Activated naive CD8-positive, alpha-beta T cell (primary cell): Measurements from ENCODE around the gene UBE2L6.
A peak's percentile ranks its signal among the peaks of the same experiment; 100 is the strongest.

Experiments used
- H3K27ac Mint-ChIP-seq: one replicate; pipeline ENCODE4 v1.8.0; 2021; ENCODE audit warnings: mixed read lengths
- H3K27me3 Mint-ChIP-seq: one replicate; pipeline ENCODE4 v1.8.0; 2021; ENCODE audit warnings: mixed read lengths
- H3K36me3 Mint-ChIP-seq: one replicate; pipeline ENCODE4 v1.8.0; 2021; ENCODE audit warnings: mixed read lengths
- H3K4me1 Mint-ChIP-seq: one replicate; pipeline ENCODE4 v1.8.0; 2021; ENCODE audit warnings: low read depth, mixed read lengths
- H3K4me3 Mint-ChIP-seq: one replicate; pipeline ENCODE4 v1.8.0; 2021; ENCODE audit warnings: mild to moderate bottlenecking, mixed read lengths
- H3K9me3 Mint-ChIP-seq: one replicate; pipeline ENCODE4 v1.8.0; 2021; ENCODE audit warnings: low read depth, mixed read lengths

Gene UBE2L6

DNA sequence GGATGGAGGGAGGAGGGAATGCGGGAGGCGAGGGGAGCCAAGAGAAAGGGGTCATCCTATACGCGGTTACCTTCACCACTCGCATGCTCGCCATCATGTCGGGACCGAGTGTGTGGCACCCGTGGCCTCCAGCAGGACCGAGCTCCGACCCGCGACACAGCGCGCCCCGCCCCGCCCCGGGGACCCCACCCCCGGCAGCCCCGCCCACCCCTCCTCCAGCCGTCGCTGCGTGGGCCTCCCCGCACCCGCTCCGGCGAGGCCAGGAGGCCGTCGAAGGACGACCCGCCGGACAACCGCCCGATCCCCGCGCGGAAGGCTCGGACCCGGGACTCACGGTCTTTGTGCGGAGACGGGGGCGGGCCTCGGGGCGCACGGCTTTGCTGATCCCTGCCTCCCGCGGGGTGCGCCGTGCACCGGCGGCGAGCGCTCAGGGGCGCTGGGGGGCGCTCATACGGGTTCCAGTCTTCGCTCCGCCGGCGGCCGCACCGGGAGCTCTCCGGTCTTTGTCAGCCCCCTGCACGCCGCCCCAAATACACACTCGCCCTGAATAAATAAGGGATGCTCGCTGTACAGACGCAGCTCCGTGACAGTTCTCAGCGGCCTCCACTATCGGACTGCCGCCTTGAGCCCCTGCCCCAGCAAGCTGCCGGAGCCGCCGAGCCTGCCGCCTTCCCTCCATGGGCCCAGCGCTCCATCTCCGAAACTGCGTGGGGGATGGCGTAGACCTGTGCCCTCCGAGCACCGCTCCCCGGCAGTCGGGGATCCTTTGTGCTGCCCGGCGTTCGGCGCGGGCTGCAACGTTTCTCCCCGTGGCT is at the start of gene UBE2L6:
UBE2L6 (minus strand) TSS at position 158 of the 815 bp plus-strand sequence; CDS start at position 97, 61 bp downstream.
- peak within 1 kb of the TSS; percentile 97 for H3K27ac Mint-ChIP-seq
- peaks cover 50% of the 10 kb centered on the region for H3K4me1 Mint-ChIP-seq
- peak within 1 kb of the TSS; percentile 98 for H3K4me3 Mint-ChIP-seq
- H3K27me3 Mint-ChIP-seq = no peaks in the 10 kb centered on the region
- H3K9me3 Mint-ChIP-seq = no peaks in the 10 kb centered on the region
- H3K36me3 Mint-ChIP-seq = peaks cover 6% of the 10 kb centered on the region

DNA sequence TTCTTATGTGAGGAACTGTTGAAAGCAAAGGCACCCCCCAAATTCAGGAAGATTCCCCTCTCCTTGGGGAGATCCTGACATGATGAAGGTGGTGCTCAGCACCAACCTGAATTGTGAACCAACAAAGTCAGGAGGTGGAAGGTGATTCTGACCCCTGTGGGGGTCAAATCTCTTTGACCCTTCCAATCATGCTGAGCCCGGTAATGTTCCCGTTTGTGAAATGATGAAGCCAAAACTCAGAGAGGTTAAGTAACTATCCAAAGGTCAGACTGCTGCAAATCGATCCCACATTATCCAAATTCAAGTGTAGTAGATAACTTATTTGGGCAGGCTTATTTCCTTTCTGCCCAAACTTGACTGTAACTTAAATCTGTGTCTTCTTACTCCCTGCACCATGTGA is 49.1 kb upstream of the UBE2L6 start:
- Mint-ChIP-seq H3K27me3 (peaks cover 6% of the 10 kb centered on the region), H3K36me3 (peaks cover 3% of the 10 kb centered on the region), H3K4me3 (no peak overlapping the region), H3K9me3 (peaks cover 3% of the 10 kb centered on the region), H3K4me1 (no peaks in the 10 kb centered on the region), H3K27ac (no peak overlapping the region)

DNA sequence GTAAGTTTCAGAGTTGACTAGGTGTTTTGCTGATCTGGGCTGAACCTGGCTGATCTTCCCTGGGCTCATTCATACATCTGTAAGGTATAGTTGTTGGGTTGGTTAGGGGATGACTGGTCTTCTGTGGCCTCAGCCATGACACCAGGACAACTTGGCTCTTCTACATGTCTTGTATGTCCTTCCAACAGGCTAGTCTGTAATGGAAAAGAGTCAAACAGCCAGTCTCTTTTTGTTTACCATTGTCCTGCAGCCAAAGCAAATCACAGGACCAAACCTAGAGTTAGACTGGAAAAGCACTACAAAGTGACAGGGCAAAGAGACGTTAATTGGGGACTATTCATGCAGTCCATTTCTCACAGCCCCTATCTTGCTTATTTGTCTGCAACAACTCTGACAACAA is 47.8 kb upstream of the UBE2L6 start:
- H3K4me3 Mint-ChIP-seq = no peak overlapping the region
- H3K27me3 Mint-ChIP-seq = peaks cover 6% of the 10 kb centered on the region
- peaks cover 3% of the 10 kb centered on the region for H3K9me3 Mint-ChIP-seq
- H3K27ac Mint-ChIP-seq = no peak overlapping the region
- no peaks in the 10 kb centered on the region for H3K36me3 Mint-ChIP-seq
- no peaks in the 10 kb centered on the region for H3K4me1 Mint-ChIP-seq

DNA sequence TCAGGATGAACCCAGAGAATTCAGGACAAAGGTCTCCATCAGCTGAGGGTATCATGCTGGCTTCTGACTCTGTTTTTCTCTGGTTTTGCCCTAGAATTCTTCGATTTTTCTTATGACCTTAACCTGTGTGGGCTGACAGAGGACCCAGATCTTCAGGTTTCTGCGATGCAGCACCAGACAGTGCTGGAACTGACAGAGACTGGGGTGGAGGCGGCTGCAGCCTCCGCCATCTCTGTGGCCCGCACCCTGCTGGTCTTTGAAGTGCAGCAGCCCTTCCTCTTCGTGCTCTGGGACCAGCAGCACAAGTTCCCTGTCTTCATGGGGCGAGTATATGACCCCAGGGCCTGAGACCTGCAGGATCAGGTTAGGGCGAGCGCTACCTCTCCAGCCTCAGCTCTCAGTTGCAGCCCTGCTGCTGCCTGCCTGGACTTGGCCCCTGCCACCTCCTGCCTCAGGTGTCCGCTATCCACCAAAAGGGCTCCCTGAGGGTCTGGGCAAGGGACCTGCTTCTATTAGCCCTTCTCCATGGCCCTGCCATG is 46.8 kb upstream of the UBE2L6 start:
- Mint-ChIP-seq H3K27ac (no peak overlapping the region), H3K27me3 (peaks cover 6% of the 10 kb centered on the region), H3K36me3 (no peaks in the 10 kb centered on the region), H3K4me1 (no peaks in the 10 kb centered on the region), H3K9me3 (no peaks in the 10 kb centered on the region), H3K4me3 (no peak overlapping the region)

GRCh38 chr11:57610170-57610569 is 42.7 kb upstream of the UBE2L6 start:
- Mint-ChIP-seq H3K4me1 (no peaks in the 10 kb centered on the region), H3K27me3 (peaks cover 3% of the 10 kb centered on the region), H3K36me3 (no peaks in the 10 kb centered on the region), H3K27ac (no peak overlapping the region), H3K9me3 (no peaks in the 10 kb centered on the region), H3K4me3 (no peak overlapping the region)

GRCh38 chr11:57605028-57605420 is 37.6 kb upstream of the UBE2L6 start:
- H3K27me3 Mint-ChIP-seq = no peaks in the 10 kb centered on the region
- no peak overlapping the region for H3K27ac Mint-ChIP-seq

GRCh38 chr11:57604296-57605027 is 37.0 kb upstream of the UBE2L6 start:
- no peaks in the 10 kb centered on the region for H3K36me3 Mint-ChIP-seq
- peaks cover 1% of the 10 kb centered on the region for H3K27me3 Mint-ChIP-seq
- H3K4me1 Mint-ChIP-seq = no peaks in the 10 kb centered on the region
- H3K4me3 Mint-ChIP-seq = no peak overlapping the region
- no peaks in the 10 kb centered on the region for H3K9me3 Mint-ChIP-seq
- H3K27ac Mint-ChIP-seq = no peak overlapping the region

More at GRCh38 chr11:57605028-57605420, 37.6 kb upstream of the UBE2L6 start:
- no peaks in the 10 kb centered on the region for H3K36me3 Mint-ChIP-seq
- H3K4me3 Mint-ChIP-seq = no peak overlapping the region
- no peaks in the 10 kb centered on the region for H3K4me1 Mint-ChIP-seq
- no peaks in the 10 kb centered on the region for H3K9me3 Mint-ChIP-seq

GRCh38 chr11:57601297-57601696 is 33.8 kb upstream of the UBE2L6 start:
- Mint-ChIP-seq H3K27me3 (peaks cover 9% of the 10 kb centered on the region), H3K4me3 (no peak overlapping the region), H3K36me3 (no peaks in the 10 kb centered on the region), H3K4me1 (no peaks in the 10 kb centered on the region), H3K9me3 (no peaks in the 10 kb centered on the region), H3K27ac (no peak overlapping the region)

GRCh38 chr11:57599381-57599780 is 31.9 kb upstream of the UBE2L6 start:
- H3K4me3 Mint-ChIP-seq = no peak overlapping the region
- no peak overlapping the region for H3K27ac Mint-ChIP-seq
- H3K9me3 Mint-ChIP-seq = no peaks in the 10 kb centered on the region
- H3K27me3 Mint-ChIP-seq = peaks cover 10% of the 10 kb centered on the region
- no peaks in the 10 kb centered on the region for H3K4me1 Mint-ChIP-seq
- H3K36me3 Mint-ChIP-seq = no peaks in the 10 kb centered on the region

- Mint-ChIP-seq H3K27ac (no peak overlapping the region), H3K4me1 (no peaks in the 10 kb centered on the region)
Measured at GRCh38 chr11:57598831-57599155, 31.3 kb upstream of the UBE2L6 start.

DNA sequence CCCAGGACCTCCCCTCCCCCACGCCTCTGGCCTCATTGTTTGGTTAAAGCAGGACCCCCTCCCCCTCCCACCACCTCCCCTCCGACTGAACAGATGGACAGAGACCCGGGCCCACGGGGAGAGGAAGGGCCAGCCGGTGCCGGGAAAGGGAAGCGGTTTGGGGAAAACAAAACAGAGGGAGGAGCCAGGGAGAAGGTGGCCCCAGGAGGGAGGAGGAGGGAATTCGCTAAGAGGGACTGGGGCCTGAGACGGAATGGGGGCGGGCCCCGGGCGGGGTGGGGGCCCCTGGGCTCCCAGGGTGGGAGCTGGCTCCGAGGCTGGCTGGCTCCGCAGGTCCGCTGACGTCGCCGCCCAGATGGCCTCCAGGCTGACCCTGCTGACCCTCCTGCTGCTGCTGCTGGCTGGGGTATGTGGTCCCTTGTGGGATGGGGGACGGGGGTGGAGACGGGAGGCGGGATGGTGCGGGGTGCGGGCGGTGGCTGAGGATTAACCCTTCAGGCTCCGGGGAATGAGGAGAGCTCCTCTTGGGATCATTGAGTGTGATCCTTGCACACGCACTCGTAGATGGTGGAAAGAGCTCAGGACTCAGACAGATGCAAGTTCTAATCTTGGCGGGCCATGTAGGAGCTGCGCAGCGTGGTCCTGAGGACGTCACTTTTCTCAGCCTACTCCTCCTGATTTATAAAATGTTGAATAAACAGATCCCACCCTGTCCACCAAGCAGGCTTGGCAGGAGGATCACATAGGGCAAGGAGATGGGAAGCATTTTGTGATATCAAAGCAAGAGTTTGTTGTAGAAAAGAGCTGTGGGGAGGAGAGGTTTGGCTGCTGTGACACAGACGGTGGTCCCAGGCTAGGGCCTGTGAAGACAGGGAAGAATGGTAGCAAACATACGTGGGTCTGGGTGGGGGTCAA is 30.7 kb upstream of the UBE2L6 start:
- Mint-ChIP-seq H3K36me3 (no peaks in the 10 kb centered on the region), H3K4me1 (no peaks in the 10 kb centered on the region), H3K27ac (no peak overlapping the region), H3K4me3 (no peak overlapping the region), H3K27me3 (peaks cover 10% of the 10 kb centered on the region), H3K9me3 (no peaks in the 10 kb centered on the region)

More at GRCh38 chr11:57598831-57599155, 31.3 kb upstream of the UBE2L6 start:
- Mint-ChIP-seq H3K4me3 (no peak overlapping the region), H3K9me3 (no peaks in the 10 kb centered on the region), H3K36me3 (no peaks in the 10 kb centered on the region), H3K27me3 (peaks cover 10% of the 10 kb centered on the region)

DNA sequence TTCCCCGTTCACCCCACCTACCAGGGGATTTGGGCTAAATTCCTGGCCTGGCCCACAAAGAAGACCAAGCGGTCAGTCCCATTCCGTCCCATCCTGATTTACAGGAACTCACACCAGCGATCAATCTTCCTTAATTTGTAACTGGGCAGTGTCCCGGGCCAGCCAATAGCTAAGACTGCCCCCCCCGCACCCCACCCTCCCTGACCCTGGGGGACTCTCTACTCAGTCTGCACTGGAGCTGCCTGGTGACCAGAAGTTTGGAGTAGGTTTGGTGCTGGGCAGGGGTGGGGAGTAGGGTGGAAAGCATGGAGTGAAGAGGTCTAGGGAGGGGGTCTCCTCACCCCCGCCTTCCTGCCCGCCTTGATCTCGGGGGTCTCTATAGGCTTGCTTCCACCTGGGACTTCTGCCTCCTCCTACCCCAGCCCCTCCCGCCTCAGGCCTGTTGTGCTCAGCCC is 30.0 kb upstream of the UBE2L6 start, which contains the start of gene SERPING1:
SERPING1 (plus strand) TSS at position 225 of the 455 bp plus-strand sequence. CDS start 586 bp downstream, outside the sequence.
- no peak within 1 kb of the TSS for H3K4me3 Mint-ChIP-seq
- no peaks in the 10 kb centered on the region for H3K9me3 Mint-ChIP-seq
- no peak within 1 kb of the TSS for H3K27ac Mint-ChIP-seq
- no peaks in the 10 kb centered on the region for H3K4me1 Mint-ChIP-seq
- H3K27me3 Mint-ChIP-seq = peaks cover 10% of the 10 kb centered on the region
- H3K36me3 Mint-ChIP-seq = no peaks in the 10 kb centered on the region

- Mint-ChIP-seq H3K27me3 (peaks cover 10% of the 10 kb centered on the region), H3K27ac (no peak overlapping the region), H3K36me3 (no peaks in the 10 kb centered on the region), H3K9me3 (no peaks in the 10 kb centered on the region), H3K4me3 (no peak overlapping the region), H3K4me1 (no peaks in the 10 kb centered on the region)
Measured at GRCh38 chr11:57596266-57596885, 28.9 kb upstream of the UBE2L6 start.
